HL-60 (cell line): Measurements from ENCODE around the gene CCDC88C.

ENCODE experiments used
- DNase-seq, 2 experiments: peaks; one replicate each; pipeline ENCODE4 v3.0.0-alpha.2; 2010 to 2020; ENCODE audit warnings: low read depth in 1 of 2, low spot score in 1 of 2
- H3K27ac ChIP-seq: fragments of 250-450 bp; sonication (Bioruptor Pico); replicated peaks from 2 replicates; pipeline ENCODE4 v1.5.1; 2020; ENCODE audit warnings: mild to moderate bottlenecking, moderate library complexity
- H3K27me3 ChIP-seq: fragments of 250-450 bp; sonication (Bioruptor Pico); 2 replicates; pipeline ENCODE4 v1.5.1; 2021; ENCODE audit warnings: mild to moderate bottlenecking, moderate library complexity; ENCODE audit not compliant: insufficient read depth, poor library complexity, severe bottlenecking
- H3K4me3 ChIP-seq: replicated peaks from 2 replicates; pipeline ENCODE4 v1.5.1; 2011; ENCODE audit warnings: mild to moderate bottlenecking, control low read depth, low read length; ENCODE audit not compliant: insufficient read depth
- CTCF ChIP-seq: IDR thresholded peaks from one replicate; pipeline ENCODE4 v1.5.1; 2011; ENCODE audit warnings: low read length, control low read depth, inconsistent platforms; ENCODE audit not compliant: insufficient read depth
- GABPA ChIP-seq: IDR thresholded peaks from 2 replicates; pipeline ENCODE4 v1.6.1; 2012; ENCODE audit warnings: low read depth
- POLR2AphosphoS5 ChIP-seq: IDR thresholded peaks from 2 replicates; pipeline ENCODE4 v1.6.1; 2012; ENCODE audit warnings: low read depth
- SPI1 ChIP-seq: IDR thresholded peaks from 2 replicates; pipeline ENCODE4 v1.6.1; 2012; ENCODE audit warnings: low read depth, mild to moderate bottlenecking, borderline replicate concordance
- TF ChIP-seq, protein P1 (sequence below): IDR thresholded peaks from 2 replicates; pipeline ENCODE4 v1.6.1; 2012; ENCODE audit warnings: low read depth; ENCODE audit not compliant: insufficient replicate concordance

The CCDC88C gene

GRCh38 chr14:91255026-91255695 is 162.5 kb downstream of the CCDC88C start:
- Histone ChIP-seq H3K27me3 (no peaks in the 10 kb centered on the region), H3K27ac (no peak overlapping the region), H3K4me3 (no peak overlapping the region)
- no peak for DNase-seq
- TF ChIP-seq, protein P1, sequence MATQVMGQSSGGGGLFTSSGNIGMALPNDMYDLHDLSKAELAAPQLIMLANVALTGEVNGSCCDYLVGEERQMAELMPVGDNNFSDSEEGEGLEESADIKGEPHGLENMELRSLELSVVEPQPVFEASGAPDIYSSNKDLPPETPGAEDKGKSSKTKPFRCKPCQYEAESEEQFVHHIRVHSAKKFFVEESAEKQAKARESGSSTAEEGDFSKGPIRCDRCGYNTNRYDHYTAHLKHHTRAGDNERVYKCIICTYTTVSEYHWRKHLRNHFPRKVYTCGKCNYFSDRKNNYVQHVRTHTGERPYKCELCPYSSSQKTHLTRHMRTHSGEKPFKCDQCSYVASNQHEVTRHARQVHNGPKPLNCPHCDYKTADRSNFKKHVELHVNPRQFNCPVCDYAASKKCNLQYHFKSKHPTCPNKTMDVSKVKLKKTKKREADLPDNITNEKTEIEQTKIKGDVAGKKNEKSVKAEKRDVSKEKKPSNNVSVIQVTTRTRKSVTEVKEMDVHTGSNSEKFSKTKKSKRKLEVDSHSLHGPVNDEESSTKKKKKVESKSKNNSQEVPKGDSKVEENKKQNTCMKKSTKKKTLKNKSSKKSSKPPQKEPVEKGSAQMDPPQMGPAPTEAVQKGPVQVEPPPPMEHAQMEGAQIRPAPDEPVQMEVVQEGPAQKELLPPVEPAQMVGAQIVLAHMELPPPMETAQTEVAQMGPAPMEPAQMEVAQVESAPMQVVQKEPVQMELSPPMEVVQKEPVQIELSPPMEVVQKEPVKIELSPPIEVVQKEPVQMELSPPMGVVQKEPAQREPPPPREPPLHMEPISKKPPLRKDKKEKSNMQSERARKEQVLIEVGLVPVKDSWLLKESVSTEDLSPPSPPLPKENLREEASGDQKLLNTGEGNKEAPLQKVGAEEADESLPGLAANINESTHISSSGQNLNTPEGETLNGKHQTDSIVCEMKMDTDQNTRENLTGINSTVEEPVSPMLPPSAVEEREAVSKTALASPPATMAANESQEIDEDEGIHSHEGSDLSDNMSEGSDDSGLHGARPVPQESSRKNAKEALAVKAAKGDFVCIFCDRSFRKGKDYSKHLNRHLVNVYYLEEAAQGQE, result no peak
- TF ChIP-seq GABPA (no peak), CTCF (no peak)

DNA sequence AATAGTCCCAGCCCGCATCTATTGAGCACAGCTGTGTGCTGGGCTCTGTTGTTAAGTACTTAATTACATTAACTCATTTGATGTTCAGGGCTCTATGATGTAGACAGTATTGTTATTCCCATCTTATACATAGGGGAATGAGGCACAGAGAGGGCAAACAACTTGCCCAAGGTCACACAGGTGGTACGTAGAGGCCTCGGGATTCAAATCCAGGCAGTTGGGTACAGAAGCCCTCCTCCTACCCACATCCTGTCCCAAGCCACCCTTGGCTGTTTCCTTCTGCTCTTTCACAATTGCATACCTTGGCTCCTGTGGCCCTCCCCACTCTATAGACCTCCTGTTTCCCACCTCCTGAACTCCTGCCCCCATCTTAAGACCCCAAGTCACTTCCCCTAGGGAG is 163.2 kb downstream of the CCDC88C start:
- DNase-seq, result peak in 1 of 2 experiments; percentile 42
- H3K27ac ChIP-seq, result no peak overlapping the region
- no peaks in the 10 kb centered on the region for H3K27me3 ChIP-seq
- no peak overlapping the region for H3K4me3 ChIP-seq
- TF ChIP-seq CTCF (no peak), POLR2AphosphoS5 (no peak), GABPA (no peak), SPI1 (no peak)
- TF ChIP-seq, protein P1, result no peak

DNA sequence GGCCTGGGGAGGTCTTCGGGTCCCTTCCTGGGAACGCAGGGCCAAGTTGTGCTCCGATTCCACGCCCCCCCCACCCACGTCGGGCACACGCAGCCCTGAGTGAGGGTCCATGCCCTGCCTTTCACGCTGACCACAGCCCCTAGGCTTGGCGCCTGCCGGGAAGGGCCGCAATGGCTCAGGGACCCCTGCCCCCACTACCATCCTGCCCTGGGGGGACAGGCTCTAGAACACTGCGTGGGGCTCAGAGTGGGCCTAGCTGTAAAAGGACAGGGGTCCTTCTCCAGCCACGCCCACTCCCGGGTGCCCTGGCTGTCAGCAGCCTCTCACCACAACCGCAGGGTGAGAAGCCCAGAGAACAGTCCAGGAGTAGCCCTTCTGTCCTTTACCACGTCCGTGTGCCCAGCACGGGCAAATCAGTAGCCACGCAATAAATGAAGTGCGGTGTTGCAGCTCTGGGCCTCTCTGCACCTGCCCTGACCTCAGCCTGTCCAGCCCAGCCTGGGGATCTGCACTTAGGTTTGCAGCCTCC is 163.8 kb downstream of the CCDC88C start:
- TF ChIP-seq SPI1 (no peak), GABPA (no peak), CTCF (no peak), POLR2AphosphoS5 (no peak)
- TF ChIP-seq, protein P1, result no peak
- H3K4me3 ChIP-seq, result peak overlapping the region; percentile 35
- no peak for DNase-seq
- no peaks in the 10 kb centered on the region for H3K27me3 ChIP-seq
- H3K27ac ChIP-seq, result 0 out of 2 replicates have a peak overlapping the region, but pooled peaks have one; percentile 9
